ENCODE data around the gene GMDS.

DNA sequence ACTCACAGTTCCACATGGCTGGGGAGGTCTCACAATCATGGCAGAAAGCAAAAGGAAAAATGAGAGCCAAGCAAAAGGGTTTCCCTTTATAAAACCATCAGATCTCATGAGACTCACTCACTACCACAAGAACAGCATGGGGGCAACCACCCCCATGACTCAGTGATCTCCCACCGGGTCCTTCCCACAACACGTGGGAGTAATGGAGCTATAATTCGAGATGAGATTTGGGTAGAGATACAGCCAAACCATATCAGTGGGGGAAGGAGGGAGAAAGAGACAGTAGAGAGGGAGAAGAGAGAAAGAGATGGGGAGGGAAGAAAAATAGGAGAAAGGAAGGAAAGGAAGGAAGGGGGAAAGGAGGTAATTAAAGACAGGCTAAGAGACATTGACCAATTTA lies 30.1 kb downstream of the GMDS start:
- TF ChIP-seq, protein P1, sequence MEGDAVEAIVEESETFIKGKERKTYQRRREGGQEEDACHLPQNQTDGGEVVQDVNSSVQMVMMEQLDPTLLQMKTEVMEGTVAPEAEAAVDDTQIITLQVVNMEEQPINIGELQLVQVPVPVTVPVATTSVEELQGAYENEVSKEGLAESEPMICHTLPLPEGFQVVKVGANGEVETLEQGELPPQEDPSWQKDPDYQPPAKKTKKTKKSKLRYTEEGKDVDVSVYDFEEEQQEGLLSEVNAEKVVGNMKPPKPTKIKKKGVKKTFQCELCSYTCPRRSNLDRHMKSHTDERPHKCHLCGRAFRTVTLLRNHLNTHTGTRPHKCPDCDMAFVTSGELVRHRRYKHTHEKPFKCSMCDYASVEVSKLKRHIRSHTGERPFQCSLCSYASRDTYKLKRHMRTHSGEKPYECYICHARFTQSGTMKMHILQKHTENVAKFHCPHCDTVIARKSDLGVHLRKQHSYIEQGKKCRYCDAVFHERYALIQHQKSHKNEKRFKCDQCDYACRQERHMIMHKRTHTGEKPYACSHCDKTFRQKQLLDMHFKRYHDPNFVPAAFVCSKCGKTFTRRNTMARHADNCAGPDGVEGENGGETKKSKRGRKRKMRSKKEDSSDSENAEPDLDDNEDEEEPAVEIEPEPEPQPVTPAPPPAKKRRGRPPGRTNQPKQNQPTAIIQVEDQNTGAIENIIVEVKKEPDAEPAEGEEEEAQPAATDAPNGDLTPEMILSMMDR (IDR thresholded peaks at IDR 0.05), result no peak
- TF ChIP-seq POLR2A (IDR thresholded peaks at IDR 0.05), result no peak

Data from heart left ventricle (tissue), 13 donors.